22Rv1 (cell line): Measurements from ENCODE around the gene PCDH8.

Experiments used
- CTCF ChIP-seq: fragments of 450-650 bp; IDR thresholded peaks from 2 replicates; pipeline ENCODE4 v1.5.1; 2017; ENCODE audit warnings: mild to moderate bottlenecking
- ZFX ChIP-seq: fragments of 450-650 bp; IDR thresholded peaks from 2 replicates; pipeline ENCODE4 v1.6.1; 2017; ENCODE audit warnings: antibody characterized with exemption, borderline replicate concordance

- TF ChIP-seq CTCF (no peak), ZFX (no peak)
Observed at GRCh38 chr13:52812941-52813340, 35.5 kb downstream of the PCDH8 start.
